Astrocyte of the cerebellum (primary cell): ENCODE measurements around the gene TFB2M.

Source experiments
- DNase-seq: peaks from one replicate; pipeline ENCODE4 v3.0.0-alpha.2; 2011; ENCODE audit warnings: low read depth
- H3K4me3 ChIP-seq: 2 replicates; pipeline ENCODE4 v1.5.1; 2011; ENCODE audit warnings: mild to moderate bottlenecking, low read depth, low read length, moderate library complexity
- in situ Hi-C: cut with HindIII; loops from 2 replicates; pipeline ENCODE4 v1.10.0; 2017; ENCODE audit warnings: low sequenced_read_pairs
- TF ChIP-seq, protein P1 (sequence below): IDR thresholded peaks from 2 replicates; pipeline ENCODE4 v1.5.1; 2012; ENCODE audit warnings: low read length, low read depth, moderate library complexity, mild to moderate bottlenecking; ENCODE audit errors: missing control alignments

TFB2M gene

GRCh38 chr1:246537887-246538286 is 28.2 kb downstream of the TFB2M start:
- in situ Hi-C loops = no loop called here
- TF ChIP-seq, protein P1, sequence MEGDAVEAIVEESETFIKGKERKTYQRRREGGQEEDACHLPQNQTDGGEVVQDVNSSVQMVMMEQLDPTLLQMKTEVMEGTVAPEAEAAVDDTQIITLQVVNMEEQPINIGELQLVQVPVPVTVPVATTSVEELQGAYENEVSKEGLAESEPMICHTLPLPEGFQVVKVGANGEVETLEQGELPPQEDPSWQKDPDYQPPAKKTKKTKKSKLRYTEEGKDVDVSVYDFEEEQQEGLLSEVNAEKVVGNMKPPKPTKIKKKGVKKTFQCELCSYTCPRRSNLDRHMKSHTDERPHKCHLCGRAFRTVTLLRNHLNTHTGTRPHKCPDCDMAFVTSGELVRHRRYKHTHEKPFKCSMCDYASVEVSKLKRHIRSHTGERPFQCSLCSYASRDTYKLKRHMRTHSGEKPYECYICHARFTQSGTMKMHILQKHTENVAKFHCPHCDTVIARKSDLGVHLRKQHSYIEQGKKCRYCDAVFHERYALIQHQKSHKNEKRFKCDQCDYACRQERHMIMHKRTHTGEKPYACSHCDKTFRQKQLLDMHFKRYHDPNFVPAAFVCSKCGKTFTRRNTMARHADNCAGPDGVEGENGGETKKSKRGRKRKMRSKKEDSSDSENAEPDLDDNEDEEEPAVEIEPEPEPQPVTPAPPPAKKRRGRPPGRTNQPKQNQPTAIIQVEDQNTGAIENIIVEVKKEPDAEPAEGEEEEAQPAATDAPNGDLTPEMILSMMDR = no peak
- no peak overlapping the region for H3K4me3 ChIP-seq
- DNase-seq = no peak

GRCh38 chr1:246537441-246537840 is 28.6 kb downstream of the TFB2M start:
- no peak for DNase-seq
- TF ChIP-seq, protein P1 = no peak
- in situ Hi-C loops = no loop called here
- H3K4me3 ChIP-seq = no peak overlapping the region

- DNase-seq = no peak
- H3K4me3 ChIP-seq = no peak overlapping the region
- in situ Hi-C loops = no loop called here
- TF ChIP-seq, protein P1 = no peak
These were observed 31.9 kb downstream of the TFB2M start for GRCh38 chr1:246534114-246534513.

- no peak for DNase-seq
- TF ChIP-seq, protein P1 = no peak
- no peak overlapping the region for H3K4me3 ChIP-seq
- in situ Hi-C loops = no loop called here
These were observed 32.6 kb downstream of the TFB2M start for GRCh38 chr1:246533371-246533905.

DNA sequence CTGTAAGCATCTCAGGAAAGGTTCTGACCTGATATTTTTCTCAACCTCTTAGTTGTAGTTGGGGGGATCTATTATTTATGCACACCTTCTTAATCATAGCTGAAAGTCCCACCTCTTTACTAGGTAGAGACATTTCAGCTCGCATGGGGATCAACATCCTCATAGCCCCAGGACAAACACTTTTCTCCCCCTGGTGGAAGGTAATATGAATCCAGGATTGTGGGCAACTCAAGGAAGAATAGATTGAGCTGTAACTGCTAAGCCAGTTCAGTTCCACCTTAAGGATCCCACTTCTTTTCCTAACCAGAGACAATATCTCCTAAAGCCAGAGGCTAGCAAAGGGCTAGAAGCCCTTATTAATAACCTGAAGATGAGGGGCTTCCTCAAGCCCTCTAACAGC is 33.5 kb downstream of the TFB2M start:
- no peak overlapping the region for H3K4me3 ChIP-seq
- TF ChIP-seq, protein P1 = peak; percentile 26
- in situ Hi-C loops = no loop called here
- DNase-seq = no peak

DNA sequence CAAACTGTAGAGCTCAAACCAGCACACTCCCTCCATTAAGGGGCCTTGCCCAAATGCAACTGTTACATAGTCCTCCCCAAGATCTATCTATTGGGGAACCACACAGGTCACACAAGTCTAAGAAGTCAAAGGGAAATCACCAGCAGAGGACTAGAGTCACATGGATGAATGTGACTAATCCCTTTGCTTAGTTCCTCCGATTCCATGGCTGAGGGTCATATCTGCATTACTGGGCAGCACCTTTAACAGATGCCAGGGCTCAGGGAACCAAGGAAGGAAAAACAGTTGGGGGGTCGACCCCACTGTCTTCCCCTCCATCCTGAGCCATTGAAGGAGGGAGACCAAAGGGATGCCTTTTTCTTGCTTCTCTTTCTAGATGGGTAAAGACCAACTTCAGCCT is 35.6 kb downstream of the TFB2M start:
- no peak for DNase-seq
- in situ Hi-C loops = no loop called here
- no peak overlapping the region for H3K4me3 ChIP-seq
- TF ChIP-seq, protein P1 = no peak
